SK-N-MC (cell line): ENCODE measurements around the gene CCDC187.

ENCODE experiments used
- DNase-seq: peaks from one replicate; pipeline ENCODE4 v3.0.0-alpha.2; 2011; ENCODE audit warnings: low read depth, low spot score
- H3K27ac ChIP-seq: fragments of 200-600 bp; sonication (generic); 2 replicates; pipeline ENCODE4 v1.5.1; 2016; ENCODE audit warnings: mixed run types
- H3K36me3 ChIP-seq: fragments of 200-600 bp; sonication (generic); 2 replicates; pipeline ENCODE4 v1.6.1; 2017; ENCODE audit warnings: antibody characterized with exemption, low read length, mixed read lengths; ENCODE audit not compliant: insufficient read depth
- H3K4me3 ChIP-seq: fragments of 200-600 bp; sonication (generic); 2 replicates; pipeline ENCODE4 v1.5.1; 2016
- H3K9ac ChIP-seq: fragments of 200-600 bp; sonication (generic); 2 replicates; pipeline ENCODE4 v1.8.0; 2017; ENCODE audit warnings: mixed run types, mixed read lengths; ENCODE audit not compliant: insufficient read length
- H3K9me3 ChIP-seq: fragments of 200-600 bp; sonication (generic); 2 replicates; pipeline ENCODE4 v1.6.1; 2017; ENCODE audit warnings: low read depth, mild to moderate bottlenecking, antibody characterized with exemption, low read length, moderate library complexity, mixed read lengths
- EZH2 ChIP-seq: fragments of 200-600 bp; sonication (generic); IDR thresholded peaks from one replicate; pipeline ENCODE4 v1.6.1; 2017; ENCODE audit warnings: antibody characterized with exemption
- FOXP2 ChIP-seq: optimal IDR thresholded peaks from 2 replicates; pipeline ENCODE3; 2011; ENCODE audit warnings: mild to moderate bottlenecking, moderate library complexity; ENCODE audit not compliant: insufficient read depth; ENCODE audit errors: extremely low read length, control extremely low read depth
- POLR2AphosphoS5 ChIP-seq: IDR thresholded peaks from 2 replicates; pipeline ENCODE4 v1.6.1; 2012; ENCODE audit warnings: mild to moderate bottlenecking, low read depth, low read length, borderline replicate concordance

The CCDC187 gene

GRCh38 chr9:136255896-136256890 is 47.7 kb downstream of the CCDC187 start:
- Histone ChIP-seq H3K9me3 (no peaks in the 10 kb centered on the region), H3K4me3 (no peak overlapping the region), H3K36me3 (no peaks in the 10 kb centered on the region), H3K27ac (no peak overlapping the region), H3K9ac (no peak overlapping the region)
- no peak for TF ChIP-seq FOXP2
- no peak for TF ChIP-seq EZH2
- TF ChIP-seq POLR2AphosphoS5 = no peak
- DNase-seq = no peak

- TF ChIP-seq POLR2AphosphoS5 (no peak), FOXP2 (no peak), EZH2 (no peak)
- Histone ChIP-seq H3K27ac (no peak overlapping the region), H3K36me3 (no peaks in the 10 kb centered on the region), H3K9me3 (no peaks in the 10 kb centered on the region), H3K4me3 (no peak overlapping the region), H3K9ac (no peak overlapping the region)
- DNase-seq = no peak
These were observed 48.7 kb downstream of the CCDC187 start for GRCh38 chr9:136255166-136255538.

DNA sequence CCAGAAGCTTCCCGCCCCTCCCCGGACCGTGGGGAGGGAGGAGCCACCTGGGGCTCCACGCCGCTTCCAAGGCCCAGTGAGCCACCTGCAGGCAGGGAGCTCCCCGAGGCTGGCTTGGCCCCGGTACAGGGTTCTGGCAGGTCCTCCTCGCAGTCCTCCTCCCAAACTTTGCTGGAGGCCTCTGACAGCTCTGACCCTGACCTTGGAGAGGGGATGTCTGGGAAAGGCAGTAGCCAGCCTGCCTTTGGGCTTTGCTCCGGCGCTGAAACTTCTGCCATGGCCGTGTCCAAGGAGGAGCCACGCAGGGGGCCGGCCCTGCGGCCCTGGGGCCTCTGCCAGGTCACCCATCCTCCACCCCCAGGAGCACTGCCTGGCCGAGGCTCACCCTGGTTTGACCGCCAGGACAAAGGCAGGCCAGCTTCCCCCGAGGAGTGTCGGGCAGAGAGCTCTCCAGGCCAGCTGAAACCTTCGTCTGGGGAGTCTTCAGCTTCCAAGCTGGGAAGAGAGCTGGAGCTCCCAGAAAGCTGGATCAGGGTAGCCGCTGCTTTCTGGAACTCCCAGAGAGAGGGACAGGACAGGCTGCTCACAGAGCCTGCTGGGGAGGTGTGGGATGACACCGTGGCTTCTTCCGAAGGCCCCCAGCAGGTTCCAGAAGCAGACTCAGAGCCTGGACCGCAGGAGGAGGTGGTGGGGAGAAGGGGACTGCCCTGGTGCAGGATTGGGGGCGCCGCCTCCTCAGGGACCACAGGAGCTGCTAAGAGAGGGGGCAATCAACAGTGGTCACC is 49.3 kb downstream of the CCDC187 start:
- H3K4me3 ChIP-seq = no peak overlapping the region
- no peaks in the 10 kb centered on the region for H3K9me3 ChIP-seq
- H3K9ac ChIP-seq = no peak overlapping the region
- H3K36me3 ChIP-seq = no peaks in the 10 kb centered on the region
- H3K27ac ChIP-seq = no peak overlapping the region
- no peak for DNase-seq
- no peak for TF ChIP-seq POLR2AphosphoS5
- no peak for TF ChIP-seq EZH2

DNA sequence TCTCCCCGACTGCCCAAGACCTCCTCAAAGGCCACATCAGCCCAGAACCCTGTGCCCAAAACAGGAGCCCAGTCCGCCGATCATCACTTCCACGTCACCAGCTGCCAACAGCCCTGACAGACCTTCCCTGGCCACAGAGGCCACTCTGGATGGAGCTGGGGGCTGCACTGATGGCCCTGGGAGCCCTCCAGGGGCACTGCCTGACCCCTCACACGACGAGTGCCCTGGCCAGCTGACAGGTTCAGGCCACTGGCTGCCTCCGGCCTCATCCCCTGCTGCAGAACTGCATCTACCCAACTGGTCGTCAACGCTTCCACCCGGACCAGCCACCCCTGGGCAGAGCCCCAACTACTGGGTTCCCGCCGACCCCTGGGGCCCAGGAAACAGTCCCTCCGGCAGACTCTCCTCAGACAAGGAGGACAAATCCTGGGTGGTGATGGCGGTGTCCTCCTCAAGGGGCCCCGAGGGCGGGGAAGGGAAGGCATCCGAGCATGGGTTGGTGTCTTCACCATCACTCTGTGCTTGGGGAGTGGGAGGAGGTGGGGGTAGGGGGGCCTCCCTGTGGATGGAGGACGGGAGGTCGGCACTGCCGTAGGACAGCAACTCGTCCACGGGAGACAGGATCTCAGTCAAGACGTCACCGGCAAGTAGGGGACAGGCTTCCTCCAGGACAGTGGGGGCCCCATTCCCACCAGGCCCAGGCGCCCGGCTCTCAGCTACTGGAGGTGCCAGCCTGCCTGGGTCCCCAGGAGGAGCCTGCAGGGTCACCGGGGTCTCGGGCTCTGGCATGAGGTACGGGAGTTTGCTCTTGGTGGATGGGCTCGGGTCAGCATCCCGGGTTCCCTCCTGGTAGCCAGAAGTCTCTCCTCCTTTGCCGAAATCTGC is 50.4 kb downstream of the CCDC187 start:
- Histone ChIP-seq H3K27ac (no peak overlapping the region), H3K9ac (no peak overlapping the region), H3K36me3 (no peaks in the 10 kb centered on the region), H3K9me3 (no peaks in the 10 kb centered on the region), H3K4me3 (no peak overlapping the region)
- no peak for DNase-seq
- TF ChIP-seq EZH2 (no peak), FOXP2 (no peak), POLR2AphosphoS5 (no peak)

DNA sequence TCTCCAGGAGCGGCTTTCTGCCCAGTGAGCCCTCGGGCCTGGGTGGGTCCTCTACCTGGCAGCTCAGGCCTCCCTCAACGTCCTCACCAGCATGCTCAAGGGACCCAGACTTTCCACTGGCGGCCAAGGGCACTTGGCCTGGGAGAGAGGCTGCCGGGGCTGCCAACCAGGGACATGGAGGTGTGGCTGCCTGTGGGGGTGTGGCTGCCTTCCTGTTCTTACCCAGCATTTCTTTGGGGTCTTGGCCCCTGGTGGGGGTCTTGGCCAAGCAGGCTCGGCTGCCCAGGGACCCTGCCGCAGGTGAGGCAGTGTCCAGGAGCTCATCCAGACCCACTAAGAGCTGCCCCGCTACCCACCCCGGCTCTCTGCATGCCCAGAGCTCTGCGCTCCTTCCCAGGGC is 51.0 kb downstream of the CCDC187 start:
- Histone ChIP-seq H3K9ac (no peak overlapping the region), H3K27ac (no peak overlapping the region), H3K36me3 (no peaks in the 10 kb centered on the region), H3K9me3 (no peaks in the 10 kb centered on the region), H3K4me3 (no peak overlapping the region)
- TF ChIP-seq POLR2AphosphoS5 (no peak), EZH2 (no peak), FOXP2 (no peak)
- DNase-seq = no peak

GRCh38 chr9:136252281-136252680 is 51.6 kb downstream of the CCDC187 start:
- Histone ChIP-seq H3K9ac (no peak overlapping the region), H3K36me3 (no peaks in the 10 kb centered on the region), H3K4me3 (no peak overlapping the region), H3K9me3 (no peaks in the 10 kb centered on the region), H3K27ac (no peak overlapping the region)
- DNase-seq = no peak
- no peak for TF ChIP-seq POLR2AphosphoS5
- TF ChIP-seq EZH2 = no peak
- no peak for TF ChIP-seq FOXP2

DNA sequence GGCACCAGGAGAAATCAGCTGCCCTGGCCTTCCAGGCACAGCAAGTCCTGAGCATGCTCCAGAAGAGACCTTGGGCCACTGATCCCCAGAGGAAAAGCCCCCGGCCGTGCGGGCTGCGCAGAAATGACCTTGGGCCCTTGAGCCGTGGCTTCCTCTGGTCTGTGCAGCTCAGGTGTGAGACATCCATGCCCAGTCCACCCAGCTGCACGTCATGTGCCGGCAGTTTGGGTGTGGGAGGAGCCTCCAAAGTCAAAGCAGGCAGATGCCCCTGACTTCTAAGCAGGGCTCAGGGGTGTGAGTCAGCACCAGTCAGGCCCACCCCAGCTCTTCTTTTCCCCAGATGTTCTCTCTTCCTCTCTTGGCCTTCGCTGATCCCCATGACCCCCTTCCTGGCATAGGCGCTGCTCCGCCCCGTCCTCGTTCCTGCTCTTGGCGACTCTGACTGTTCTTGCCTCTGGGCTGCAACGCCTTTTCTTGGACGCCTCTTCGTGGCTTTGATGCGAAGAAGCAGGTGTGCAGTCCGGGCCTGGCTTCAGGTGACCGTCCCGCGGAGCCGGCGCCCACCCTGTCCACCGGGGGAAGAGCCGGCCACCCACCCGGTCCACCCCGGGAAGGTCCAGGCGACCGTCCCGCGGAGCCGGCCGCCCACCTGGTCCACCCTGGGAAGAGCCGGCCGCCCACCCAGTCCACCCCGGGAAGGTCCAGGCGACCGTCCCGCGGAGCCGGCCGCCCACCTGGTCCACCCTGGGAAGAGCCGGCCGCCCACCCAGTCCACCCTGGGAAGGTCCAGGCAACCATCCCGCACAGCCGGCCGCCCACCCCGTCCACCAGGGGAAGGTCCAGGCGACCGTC is 52.4 kb downstream of the CCDC187 start:
- DNase-seq = no peak
- Histone ChIP-seq H3K27ac (no peak overlapping the region), H3K9me3 (no peaks in the 10 kb centered on the region), H3K9ac (no peak overlapping the region), H3K4me3 (no peak overlapping the region), H3K36me3 (no peaks in the 10 kb centered on the region)
- TF ChIP-seq EZH2 (no peak), POLR2AphosphoS5 (no peak), FOXP2 (no peak)
